Measurements from ENCODE around the gene EMX1. TPM values are rescaled to one million over a fixed set of nuclear protein-coding genes. Genes with fewer than 3 reads are reported as not detected.

EMX1 gene
- total RNA-seq, 1 experiment from 2014 or later, result 0.72 TPM

DNA sequence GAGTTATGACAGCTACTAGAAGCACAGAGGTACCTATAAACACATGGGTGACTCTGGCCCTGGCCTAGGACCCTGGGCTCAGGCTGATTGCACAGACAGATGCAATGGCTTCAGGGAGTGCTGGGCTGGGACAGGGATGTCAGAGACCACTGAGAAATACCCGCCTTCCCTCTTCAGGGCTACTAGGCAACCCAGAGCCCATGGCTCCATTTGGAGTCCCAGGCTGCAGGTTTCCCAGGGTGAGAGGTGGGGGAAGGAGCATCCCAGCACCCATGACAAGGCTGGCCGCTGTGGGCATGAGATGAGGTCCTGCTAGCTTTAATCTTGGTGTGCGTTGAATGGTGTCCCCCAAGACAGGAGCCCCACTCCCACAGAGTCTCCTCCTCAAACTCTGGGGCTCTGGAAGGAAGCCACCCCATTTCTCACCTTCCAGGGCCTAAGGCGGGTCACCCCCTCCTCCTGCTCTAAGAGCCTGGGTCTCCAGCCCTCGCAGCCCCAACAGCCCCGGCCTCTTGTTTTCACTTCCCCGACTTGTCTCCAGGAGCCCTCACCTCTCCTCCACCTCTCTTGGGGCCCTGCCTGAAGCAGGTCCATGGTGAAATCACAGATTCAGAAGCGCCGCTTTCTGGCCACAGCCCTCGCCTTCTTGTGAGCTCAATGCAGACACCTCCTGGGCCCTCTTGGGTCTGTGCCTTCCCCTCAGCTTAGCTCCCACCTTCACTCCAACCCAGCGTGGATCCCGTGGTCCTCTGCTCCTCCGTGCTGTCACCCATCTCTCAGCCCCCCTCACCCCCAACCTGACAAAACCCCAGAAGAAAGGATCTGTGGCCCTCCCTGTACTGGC lies 41.4 kb downstream of the EMX1 start:
- Mint-ChIP-seq H3K27ac (no peak overlapping the region), H3K4me1 (peaks cover 37 to 40% of the 10 kb centered on the region in 2 experiments), H3K9me3 (no peaks in the 10 kb centered on the region), H3K36me3 (ENCODE audit: insufficient read depth in 1 of 3, low read depth in 3 of 3) (peaks cover 9 to 17% (median 16%) of the 10 kb centered on the region in 3 experiments; a peak in 5 of 7 replicates), H3K27me3 (ENCODE audit: low read depth) (peaks cover 5% of the 10 kb centered on the region), H3K4me3 (no peak overlapping the region)
- no peaks in the 10 kb centered on the region for H4K20me1 ChIP-seq (ENCODE audit: control insufficient read depth, insufficient read depth, insufficient read length)
- no peak overlapping the region for H3K4ac ChIP-seq (ENCODE audit: low read depth, low read length)
- no peak overlapping the region for H3K4me2 ChIP-seq (ENCODE audit: insufficient read depth, insufficient read length, low read length)
- no peak overlapping the region for H2BK15ac ChIP-seq (ENCODE audit: low read depth, low read length)
- no peak overlapping the region for H4K5ac ChIP-seq (ENCODE audit: insufficient read length, low read depth, low read length)
- H3K18ac ChIP-seq (ENCODE audit: insufficient read length, low read depth, low read length), result no peak overlapping the region
- H2AFZ ChIP-seq (ENCODE audit: low read length), result no peak overlapping the region
- WGBS (ENCODE audit: extremely low coverage, insufficient read length, low lambda C conversion rate), result no CpG with 5 or more reads among the region's 13 CpGs
- H3K23me2 ChIP-seq (ENCODE audit: insufficient read length, low read depth, low read length, poor library complexity, severe bottlenecking), result no peaks in the 10 kb centered on the region
- H3K23ac ChIP-seq (ENCODE audit: insufficient read length, low read depth, low read length), result no peak overlapping the region
- peaks cover 9% of the 10 kb centered on the region; the same call in 1 of the 2 replicates for H3K4me1 ChIP-seq (ENCODE audit: insufficient read depth, low read length)
- H4K8ac ChIP-seq (replicated peaks; ENCODE audit: insufficient read length, low read depth, low read length), result no peak overlapping the region
- H3K79me1 ChIP-seq (ENCODE audit: insufficient read depth, low read depth, low read length, poor library complexity, severe bottlenecking), result no peaks in the 10 kb centered on the region
- no peak overlapping the region for H2BK20ac ChIP-seq (ENCODE audit: low read depth, low read length, poor library complexity, severe bottlenecking)
- no peak for DNase-seq
- no peak overlapping the region for H3K9ac ChIP-seq (ENCODE audit: extremely low read depth, insufficient read length, low read length)
- no peak overlapping the region for H3K56ac ChIP-seq (ENCODE audit: insufficient read length, low read depth, low read length)
- H4K91ac ChIP-seq (ENCODE audit: insufficient read length, low read depth, low read length), result no peak overlapping the region
- no peak overlapping the region for H2AK5ac ChIP-seq (ENCODE audit: insufficient read length, low read length)
- no peak overlapping the region for H2BK5ac ChIP-seq (ENCODE audit: insufficient read length, low read length)
- H2BK12ac ChIP-seq (ENCODE audit: insufficient read length, low read depth, low read length), result no peak overlapping the region
- H3K14ac ChIP-seq (ENCODE audit: insufficient read depth, low read length), result no peak overlapping the region; the same call in 1 of the 2 replicates
- no peaks in the 10 kb centered on the region for H3K9me3 ChIP-seq (ENCODE audit: control insufficient read depth, low read depth, low read length)
- no peak overlapping the region for H2BK120ac ChIP-seq (ENCODE audit: low read depth, low read length, poor library complexity, severe bottlenecking)
- H3K27ac ChIP-seq (ENCODE audit: insufficient read length, low read depth, low read length), result no peak overlapping the region
- H3K79me2 ChIP-seq (ENCODE audit: insufficient read depth, low read length), result no peaks in the 10 kb centered on the region
- H3T11ph ChIP-seq (ENCODE audit: low read length), result no peak overlapping the region
- TF ChIP-seq, protein P1, sequence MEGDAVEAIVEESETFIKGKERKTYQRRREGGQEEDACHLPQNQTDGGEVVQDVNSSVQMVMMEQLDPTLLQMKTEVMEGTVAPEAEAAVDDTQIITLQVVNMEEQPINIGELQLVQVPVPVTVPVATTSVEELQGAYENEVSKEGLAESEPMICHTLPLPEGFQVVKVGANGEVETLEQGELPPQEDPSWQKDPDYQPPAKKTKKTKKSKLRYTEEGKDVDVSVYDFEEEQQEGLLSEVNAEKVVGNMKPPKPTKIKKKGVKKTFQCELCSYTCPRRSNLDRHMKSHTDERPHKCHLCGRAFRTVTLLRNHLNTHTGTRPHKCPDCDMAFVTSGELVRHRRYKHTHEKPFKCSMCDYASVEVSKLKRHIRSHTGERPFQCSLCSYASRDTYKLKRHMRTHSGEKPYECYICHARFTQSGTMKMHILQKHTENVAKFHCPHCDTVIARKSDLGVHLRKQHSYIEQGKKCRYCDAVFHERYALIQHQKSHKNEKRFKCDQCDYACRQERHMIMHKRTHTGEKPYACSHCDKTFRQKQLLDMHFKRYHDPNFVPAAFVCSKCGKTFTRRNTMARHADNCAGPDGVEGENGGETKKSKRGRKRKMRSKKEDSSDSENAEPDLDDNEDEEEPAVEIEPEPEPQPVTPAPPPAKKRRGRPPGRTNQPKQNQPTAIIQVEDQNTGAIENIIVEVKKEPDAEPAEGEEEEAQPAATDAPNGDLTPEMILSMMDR (conservative IDR thresholded peaks at IDR 0.05), result no peak
- H3K27me3 ChIP-seq (ENCODE audit: insufficient read depth, low read length), result no peaks in the 10 kb centered on the region
